ENCODE results near the gene WRAP73. TPM values are rescaled to one million over a fixed set of nuclear protein-coding genes. Genes with fewer than 3 reads are reported as not detected.

Gene WRAP73
- total RNA-seq, 1 donor from 2014 or later, result 30.1 TPM

GRCh38 chr1:3659093-3659492, 9.2 kb upstream of the WRAP73 start:
- Mint-ChIP-seq H3K4me3 (no peak overlapping the region), H3K27ac (no peak overlapping the region), H3K36me3 (ENCODE audit: low read depth) (no peaks in the 10 kb centered on the region), H3K9me3 (no peaks in the 10 kb centered on the region), H3K4me1 (peaks cover 27% of the 10 kb centered on the region), H3K27me3 (peaks cover 24% of the 10 kb centered on the region)
- intact Hi-C loops (cut with micrococcal nuclease), result no loop called here
- DNase-seq, result no peak
- ChIA-PET CTCF (no interaction called here), POLR2A (no interaction called here)
- TF ChIP-seq CTCF (IDR thresholded peaks at IDR 0.05), result no peak
- no peak for ATAC-seq (ENCODE audit: low read depth)

GRCh38 chr1:3658231-3658615, 8.3 kb upstream of the WRAP73 start:
- ChIA-PET POLR2A (interaction anchor here (0.8 kb wide), 1 partner anchor 8 kb away, joined by 3 read pairs; no protein-coding TSS in a partner anchor), CTCF (no interaction called here)
- Mint-ChIP-seq H3K27ac (no peak overlapping the region), H3K4me3 (no peak overlapping the region), H3K36me3 (ENCODE audit: low read depth) (no peaks in the 10 kb centered on the region), H3K27me3 (peaks cover 31% of the 10 kb centered on the region), H3K4me1 (peaks cover 28% of the 10 kb centered on the region), H3K9me3 (no peaks in the 10 kb centered on the region)
- DNase-seq, result no peak
- intact Hi-C loops (cut with micrococcal nuclease), result no loop called here
- no peak for TF ChIP-seq CTCF (IDR thresholded peaks at IDR 0.05)
- ATAC-seq (ENCODE audit: low read depth), result no peak

GRCh38 chr1:3657578-3658230, 7.8 kb upstream of the WRAP73 start:
- intact Hi-C loops (cut with micrococcal nuclease), result no loop called here
- Mint-ChIP-seq H3K36me3 (ENCODE audit: low read depth) (no peaks in the 10 kb centered on the region), H3K27ac (no peak overlapping the region), H3K4me3 (no peak overlapping the region), H3K27me3 (peaks cover 32% of the 10 kb centered on the region), H3K9me3 (no peaks in the 10 kb centered on the region), H3K4me1 (peaks cover 30% of the 10 kb centered on the region)
- ChIA-PET POLR2A (interaction anchor here (0.8 to 1.4 kb wide), 2 partner anchors 9 to 11 kb away, joined by 3 to 4 read pairs; no protein-coding TSS in a partner anchor), CTCF (no interaction called here)
- no peak for DNase-seq
- ATAC-seq (ENCODE audit: low read depth), result no peak
- no peak for TF ChIP-seq CTCF (IDR thresholded peaks at IDR 0.05)

- no peak for DNase-seq
- no peaks in the 10 kb centered on the region for H3K36me3 Mint-ChIP-seq (ENCODE audit: low read depth)
- H3K9me3 Mint-ChIP-seq, result no peaks in the 10 kb centered on the region
- ATAC-seq (ENCODE audit: low read depth), result no peak
- ChIA-PET POLR2A (interaction anchor here (1.4 to 2.2 kb wide), 4 partner anchors 9 to 20 kb away, joined by 4 to 42 read pairs (median 22); no protein-coding TSS in a partner anchor), CTCF (no interaction called here)
- H3K4me1 Mint-ChIP-seq, result peaks cover 30% of the 10 kb centered on the region
- H3K27me3 Mint-ChIP-seq, result peaks cover 32% of the 10 kb centered on the region
- peak overlapping the region; percentile 68 for H3K27ac Mint-ChIP-seq
- TF ChIP-seq CTCF (IDR thresholded peaks at IDR 0.05), result no peak
- intact Hi-C loops (cut with micrococcal nuclease), result no loop called here
- H3K4me3 Mint-ChIP-seq, result no peak overlapping the region
Measured at GRCh38 chr1:3657096-3657475, 7.2 kb upstream of the WRAP73 start.

GRCh38 chr1:3656450-3657095, 6.7 kb upstream of the WRAP73 start:
- no peaks in the 10 kb centered on the region for H3K36me3 Mint-ChIP-seq (ENCODE audit: low read depth)
- TF ChIP-seq CTCF (IDR thresholded peaks at IDR 0.05), result no peak
- H3K27ac Mint-ChIP-seq, result peak overlapping the region; percentile 68
- H3K4me3 Mint-ChIP-seq, result peak overlapping the region; percentile 42
- no peaks in the 10 kb centered on the region for H3K9me3 Mint-ChIP-seq
- H3K27me3 Mint-ChIP-seq, result peaks cover 32% of the 10 kb centered on the region
- ATAC-seq (ENCODE audit: low read depth), result peak; percentile 68
- intact Hi-C loops (cut with micrococcal nuclease), result loop anchor here (1.0 kb wide), 2 partner anchors 10 to 21 kb away; no protein-coding TSS in a partner anchor
- peaks cover 30% of the 10 kb centered on the region for H3K4me1 Mint-ChIP-seq
- POLR2A ChIA-PET, result interaction anchor here (1.4 to 2.2 kb wide), 5 partner anchors 9 to 24 kb away, joined by 3 to 42 read pairs (median 12); no protein-coding TSS in a partner anchor
- DNase-seq, result no peak
- CTCF ChIA-PET, result no interaction called here

Measured in activated B cell treated with CpG ODN at 0.5 μM for 24 hours (primary cell).